SU-DHL-6 (cell line): ENCODE results near the gene TNS3.

Experiments
- EZH2phosphoT487 ChIP-seq: fragments of 200-600 bp; sonication (generic), shearing (Covaris generic); conservative IDR thresholded peaks from 2 replicates; pipeline ENCODE4 v1.6.1; 2018; ENCODE audit warnings: mild to moderate bottlenecking, antibody characterized with exemption, low read length, moderate library complexity, mixed read lengths
- TF ChIP-seq, protein P1 (sequence below): fragments of 200-600 bp; sonication (generic); IDR thresholded peaks from one replicate; pipeline ENCODE4 v1.5.1; 2017; ENCODE audit warnings: antibody characterized with exemption, mild to moderate bottlenecking, low read length, moderate library complexity; ENCODE audit not compliant: insufficient read depth, poor library complexity, severe bottlenecking

DNA sequence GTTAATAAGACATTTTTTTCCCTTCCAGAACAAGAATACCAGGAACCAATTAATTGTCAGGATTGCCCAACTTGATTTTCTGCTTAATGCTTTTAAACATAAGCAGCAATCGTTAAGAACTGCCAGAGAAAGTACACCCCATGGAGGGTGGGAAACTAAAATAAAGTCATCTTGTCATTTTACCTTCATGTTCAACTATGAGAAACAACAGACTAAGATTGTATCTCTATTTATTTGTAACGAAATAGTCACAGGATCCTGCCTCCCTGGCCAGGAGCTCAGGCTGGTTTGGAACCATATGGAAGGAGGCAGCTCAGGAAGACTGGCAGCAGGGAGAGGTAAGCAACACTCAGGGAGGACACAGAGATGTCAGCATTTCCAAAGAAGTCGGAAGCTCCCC lies 129.6 kb downstream of the TNS3 start:
- TF ChIP-seq, protein P1, sequence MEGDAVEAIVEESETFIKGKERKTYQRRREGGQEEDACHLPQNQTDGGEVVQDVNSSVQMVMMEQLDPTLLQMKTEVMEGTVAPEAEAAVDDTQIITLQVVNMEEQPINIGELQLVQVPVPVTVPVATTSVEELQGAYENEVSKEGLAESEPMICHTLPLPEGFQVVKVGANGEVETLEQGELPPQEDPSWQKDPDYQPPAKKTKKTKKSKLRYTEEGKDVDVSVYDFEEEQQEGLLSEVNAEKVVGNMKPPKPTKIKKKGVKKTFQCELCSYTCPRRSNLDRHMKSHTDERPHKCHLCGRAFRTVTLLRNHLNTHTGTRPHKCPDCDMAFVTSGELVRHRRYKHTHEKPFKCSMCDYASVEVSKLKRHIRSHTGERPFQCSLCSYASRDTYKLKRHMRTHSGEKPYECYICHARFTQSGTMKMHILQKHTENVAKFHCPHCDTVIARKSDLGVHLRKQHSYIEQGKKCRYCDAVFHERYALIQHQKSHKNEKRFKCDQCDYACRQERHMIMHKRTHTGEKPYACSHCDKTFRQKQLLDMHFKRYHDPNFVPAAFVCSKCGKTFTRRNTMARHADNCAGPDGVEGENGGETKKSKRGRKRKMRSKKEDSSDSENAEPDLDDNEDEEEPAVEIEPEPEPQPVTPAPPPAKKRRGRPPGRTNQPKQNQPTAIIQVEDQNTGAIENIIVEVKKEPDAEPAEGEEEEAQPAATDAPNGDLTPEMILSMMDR, result no peak
- no peak for TF ChIP-seq EZH2phosphoT487
